ENCODE measurements around the gene GRID2. TPM values are rescaled to one million over a fixed set of nuclear protein-coding genes. Genes with fewer than 3 reads are reported as not detected.

The GRID2 gene
- total RNA-seq, 1 donor from 2014 or later, result 0.17 TPM

DNA sequence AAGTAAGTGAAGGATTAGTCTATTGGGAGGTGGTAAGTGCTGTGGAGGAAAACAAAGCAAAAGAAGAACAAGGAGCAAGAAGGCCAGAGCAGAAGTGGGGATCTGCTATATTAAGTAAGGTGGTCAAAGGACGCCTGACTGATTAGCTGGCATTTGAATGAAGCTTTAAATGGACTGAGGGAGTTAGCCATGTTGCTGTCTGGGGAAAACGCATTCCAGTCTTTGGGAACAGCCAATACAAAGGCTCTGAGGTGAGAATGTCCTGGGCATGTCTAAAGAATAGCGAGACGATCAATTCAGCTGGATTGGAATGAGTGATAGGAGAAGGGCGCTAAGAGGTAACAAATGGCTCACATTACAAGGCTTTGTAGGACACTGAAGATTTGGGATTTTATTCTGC, 1476.3 kb downstream of the GRID2 start:
- H3K27me3 ChIP-seq, result no peaks in the 10 kb centered on the region
- no peaks in the 10 kb centered on the region for H3K79me2 ChIP-seq (ENCODE audit: low read depth)
- no peaks in the 10 kb centered on the region for H3K9me3 ChIP-seq (ENCODE audit: low read depth)
- H3K9ac ChIP-seq, result no peak overlapping the region
- H3K9me3 Mint-ChIP-seq, result no peaks in the 10 kb centered on the region
- no peaks in the 10 kb centered on the region for H3K36me3 Mint-ChIP-seq
- no peak overlapping the region for H3K27ac ChIP-seq
- no peaks in the 10 kb centered on the region for H3K36me3 ChIP-seq
- peaks cover 8% of the 10 kb centered on the region for H3K4me1 Mint-ChIP-seq
- H4K20me1 ChIP-seq (ENCODE audit: low read depth), result no peaks in the 10 kb centered on the region
- H3K27me3 Mint-ChIP-seq (ENCODE audit: insufficient read depth, low read depth), result no peaks in the 10 kb centered on the region
- H3K4me3 ChIP-seq, result no peak overlapping the region
- H3K4me2 ChIP-seq, result no peak overlapping the region
- no peak overlapping the region for H3K4me3 Mint-ChIP-seq
- no peak overlapping the region for H3K27ac Mint-ChIP-seq
- H3F3A ChIP-seq (ENCODE audit: low read depth), result peaks cover 7% of the 10 kb centered on the region
- no peak for TF ChIP-seq EZH2phosphoT487 (IDR thresholded peaks at IDR 0.05)
- TF ChIP-seq, protein P1, sequence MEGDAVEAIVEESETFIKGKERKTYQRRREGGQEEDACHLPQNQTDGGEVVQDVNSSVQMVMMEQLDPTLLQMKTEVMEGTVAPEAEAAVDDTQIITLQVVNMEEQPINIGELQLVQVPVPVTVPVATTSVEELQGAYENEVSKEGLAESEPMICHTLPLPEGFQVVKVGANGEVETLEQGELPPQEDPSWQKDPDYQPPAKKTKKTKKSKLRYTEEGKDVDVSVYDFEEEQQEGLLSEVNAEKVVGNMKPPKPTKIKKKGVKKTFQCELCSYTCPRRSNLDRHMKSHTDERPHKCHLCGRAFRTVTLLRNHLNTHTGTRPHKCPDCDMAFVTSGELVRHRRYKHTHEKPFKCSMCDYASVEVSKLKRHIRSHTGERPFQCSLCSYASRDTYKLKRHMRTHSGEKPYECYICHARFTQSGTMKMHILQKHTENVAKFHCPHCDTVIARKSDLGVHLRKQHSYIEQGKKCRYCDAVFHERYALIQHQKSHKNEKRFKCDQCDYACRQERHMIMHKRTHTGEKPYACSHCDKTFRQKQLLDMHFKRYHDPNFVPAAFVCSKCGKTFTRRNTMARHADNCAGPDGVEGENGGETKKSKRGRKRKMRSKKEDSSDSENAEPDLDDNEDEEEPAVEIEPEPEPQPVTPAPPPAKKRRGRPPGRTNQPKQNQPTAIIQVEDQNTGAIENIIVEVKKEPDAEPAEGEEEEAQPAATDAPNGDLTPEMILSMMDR (IDR thresholded peaks at IDR 0.05), result no peak
- no peak for TF ChIP-seq EZH2 (IDR thresholded peaks at IDR 0.05)
- no peak overlapping the region for H2AFZ ChIP-seq (replicated peaks)
- peak; percentile 69 for DNase-seq (ENCODE audit: low spot score)
- H3K4me1 ChIP-seq, result peaks cover 4% of the 10 kb centered on the region

DNA sequence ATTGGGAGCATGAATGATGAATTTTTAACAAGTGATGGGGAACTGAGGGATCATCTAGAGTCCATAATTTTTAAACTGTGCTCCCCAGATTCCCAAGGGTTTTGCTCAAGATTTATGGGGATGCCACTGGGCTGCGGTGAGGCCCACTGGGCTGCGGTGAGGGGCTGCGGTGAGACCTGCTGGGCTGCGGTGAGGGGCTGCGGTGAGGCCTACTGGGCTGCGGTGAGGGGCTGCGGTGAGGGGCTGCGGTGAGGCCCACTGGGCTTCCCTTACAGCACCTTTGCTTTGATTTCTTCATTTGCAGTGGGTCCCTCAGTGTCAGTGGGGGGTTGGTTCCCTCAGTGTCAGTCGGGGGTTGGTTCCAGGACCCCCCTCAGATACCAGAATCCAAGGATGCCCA, 1477.4 kb downstream of the GRID2 start:
- H4K20me1 ChIP-seq (ENCODE audit: low read depth), result no peaks in the 10 kb centered on the region
- H3K36me3 ChIP-seq, result no peaks in the 10 kb centered on the region
- Mint-ChIP-seq H3K9me3 (no peaks in the 10 kb centered on the region), H3K4me3 (no peak overlapping the region), H3K27me3 (ENCODE audit: insufficient read depth, low read depth) (no peaks in the 10 kb centered on the region), H3K36me3 (no peaks in the 10 kb centered on the region), H3K27ac (no peak overlapping the region), H3K4me1 (peaks cover 8% of the 10 kb centered on the region)
- no peak overlapping the region for H3K9ac ChIP-seq
- no peak for DNase-seq (ENCODE audit: low spot score)
- TF ChIP-seq EZH2phosphoT487 (IDR thresholded peaks at IDR 0.05), result no peak
- TF ChIP-seq, protein P1 (IDR thresholded peaks at IDR 0.05), result no peak
- no peak for TF ChIP-seq EZH2 (IDR thresholded peaks at IDR 0.05)
- H3K27me3 ChIP-seq, result no peaks in the 10 kb centered on the region
- H3K4me1 ChIP-seq, result peaks cover 4% of the 10 kb centered on the region
- no peak overlapping the region for H2AFZ ChIP-seq (replicated peaks)
- no peaks in the 10 kb centered on the region for H3K9me3 ChIP-seq (ENCODE audit: low read depth)
- no peak overlapping the region for H3K4me3 ChIP-seq
- H3K79me2 ChIP-seq (ENCODE audit: low read depth), result no peaks in the 10 kb centered on the region
- H3K27ac ChIP-seq, result no peak overlapping the region
- no peak overlapping the region for H3K4me2 ChIP-seq
- peaks cover 7% of the 10 kb centered on the region for H3F3A ChIP-seq (ENCODE audit: low read depth)

DNA sequence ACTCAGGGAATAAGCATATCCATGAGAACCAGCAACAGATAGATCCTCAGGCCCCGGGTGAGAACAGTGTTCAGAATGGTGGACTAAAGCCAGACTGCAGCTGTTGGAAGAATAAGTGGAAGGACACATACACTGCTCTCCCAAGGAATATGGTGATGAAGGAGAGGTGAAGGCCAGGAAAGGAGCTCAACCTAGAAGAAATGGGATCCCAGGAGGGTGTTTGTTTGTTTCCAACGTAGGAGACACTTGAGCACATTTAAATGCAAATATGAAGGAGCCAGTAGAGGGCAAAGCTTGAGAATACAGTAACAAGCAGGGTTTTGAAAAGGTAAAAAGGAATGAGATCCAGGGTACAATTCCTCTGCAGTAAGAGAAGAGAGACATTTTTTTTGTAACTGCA, 1482.4 kb downstream of the GRID2 start:
- H3K4me2 ChIP-seq, result no peak overlapping the region
- no peaks in the 10 kb centered on the region for H3K9me3 Mint-ChIP-seq
- no peak overlapping the region for H3K27ac ChIP-seq
- no peak overlapping the region for H3K9ac ChIP-seq
- no peaks in the 10 kb centered on the region for H3K27me3 Mint-ChIP-seq (ENCODE audit: insufficient read depth, low read depth)
- no peak overlapping the region for H3K4me3 ChIP-seq
- H3K4me1 Mint-ChIP-seq, result no peaks in the 10 kb centered on the region
- no peaks in the 10 kb centered on the region for H3K9me3 ChIP-seq (ENCODE audit: low read depth)
- H3F3A ChIP-seq (ENCODE audit: low read depth), result no peaks in the 10 kb centered on the region
- no peaks in the 10 kb centered on the region for H4K20me1 ChIP-seq (ENCODE audit: low read depth)
- no peaks in the 10 kb centered on the region for H3K4me1 ChIP-seq
- no peaks in the 10 kb centered on the region for H3K36me3 ChIP-seq
- no peaks in the 10 kb centered on the region for H3K27me3 ChIP-seq
- H2AFZ ChIP-seq (replicated peaks), result peak overlapping the region; percentile 48
- no peak for TF ChIP-seq EZH2phosphoT487 (IDR thresholded peaks at IDR 0.05)
- TF ChIP-seq, protein P1 (IDR thresholded peaks at IDR 0.05), result no peak
- TF ChIP-seq EZH2 (IDR thresholded peaks at IDR 0.05), result no peak
- no peaks in the 10 kb centered on the region for H3K79me2 ChIP-seq (ENCODE audit: low read depth)
- H3K4me3 Mint-ChIP-seq, result no peak overlapping the region
- no peak for DNase-seq (ENCODE audit: low spot score)
- no peak overlapping the region for H3K27ac Mint-ChIP-seq
- H3K36me3 Mint-ChIP-seq, result no peaks in the 10 kb centered on the region
